Stimulated activated naive CD8-positive, alpha-beta T cell treated with anti-CD3 and anti-CD28 coated beads, Interleukin-15, amount 100 ng/mL, for 72 hours (primary cell): ENCODE results near the gene DYRK1A.

ENCODE experiments used
- ATAC-seq: fragments of 150-1000 bp; cut with Tn5 transposase; 2 replicates; pipeline ENCODE4 v1.10.0; 2021; ENCODE audit warnings: mild to moderate bottlenecking, moderate library complexity
- DNase-seq, 2 donors: peaks; one replicate each; pipeline ENCODE4 v3.0.0; 2021 to 2022
- H3K27ac Mint-ChIP-seq, 2 donors: one replicate each; pipeline ENCODE4 v1.8.0; 2022; ENCODE audit warnings: mild to moderate bottlenecking in 2 of 2, mixed read lengths in 2 of 2, moderate library complexity in 2 of 2
- H3K27me3 Mint-ChIP-seq: one replicate; pipeline ENCODE4 v1.8.0; 2022; ENCODE audit warnings: mixed read lengths
- H3K4me1 Mint-ChIP-seq: one replicate; pipeline ENCODE4 v1.8.0; 2022; ENCODE audit warnings: mild to moderate bottlenecking, mixed read lengths
- H3K4me3 Mint-ChIP-seq, 2 donors: one replicate each; pipeline ENCODE4 v1.8.0; 2022; ENCODE audit warnings: mild to moderate bottlenecking in 2 of 2, mixed read lengths in 2 of 2, moderate library complexity in 1 of 2
- H3K9me3 Mint-ChIP-seq, 2 donors: one replicate each; pipeline ENCODE4 v1.8.0; 2022; ENCODE audit warnings: mixed read lengths in 2 of 2

DYRK1A gene

DNA sequence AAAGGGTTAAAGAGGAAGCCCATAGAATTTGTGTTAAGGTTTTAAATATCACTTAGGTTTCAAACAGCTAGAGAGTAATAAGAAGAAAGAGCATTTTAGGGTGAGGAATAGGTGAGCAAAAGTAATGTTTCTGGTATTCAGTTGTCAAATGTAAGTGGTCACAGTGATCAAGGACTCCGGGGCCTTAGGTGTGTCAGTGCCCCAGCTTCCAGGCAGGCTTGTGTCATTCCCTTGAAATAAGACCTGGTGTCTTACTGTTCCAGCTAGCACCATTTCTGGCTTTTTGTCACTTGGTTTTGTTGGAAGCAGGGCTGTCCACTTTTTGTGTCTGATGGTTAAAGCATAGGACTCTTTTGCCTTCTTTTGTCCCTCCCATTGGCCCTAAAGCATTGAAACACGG, 69.6 kb downstream of the DYRK1A start:
- Mint-ChIP-seq H3K27ac (no peak overlapping the region), H3K27me3 (no peaks in the 10 kb centered on the region), H3K9me3 (no peaks in the 10 kb centered on the region), H3K4me3 (no peak overlapping the region), H3K4me1 (peaks cover 46% of the 10 kb centered on the region)
- no peak for ATAC-seq
- DNase-seq: no peak

DNA sequence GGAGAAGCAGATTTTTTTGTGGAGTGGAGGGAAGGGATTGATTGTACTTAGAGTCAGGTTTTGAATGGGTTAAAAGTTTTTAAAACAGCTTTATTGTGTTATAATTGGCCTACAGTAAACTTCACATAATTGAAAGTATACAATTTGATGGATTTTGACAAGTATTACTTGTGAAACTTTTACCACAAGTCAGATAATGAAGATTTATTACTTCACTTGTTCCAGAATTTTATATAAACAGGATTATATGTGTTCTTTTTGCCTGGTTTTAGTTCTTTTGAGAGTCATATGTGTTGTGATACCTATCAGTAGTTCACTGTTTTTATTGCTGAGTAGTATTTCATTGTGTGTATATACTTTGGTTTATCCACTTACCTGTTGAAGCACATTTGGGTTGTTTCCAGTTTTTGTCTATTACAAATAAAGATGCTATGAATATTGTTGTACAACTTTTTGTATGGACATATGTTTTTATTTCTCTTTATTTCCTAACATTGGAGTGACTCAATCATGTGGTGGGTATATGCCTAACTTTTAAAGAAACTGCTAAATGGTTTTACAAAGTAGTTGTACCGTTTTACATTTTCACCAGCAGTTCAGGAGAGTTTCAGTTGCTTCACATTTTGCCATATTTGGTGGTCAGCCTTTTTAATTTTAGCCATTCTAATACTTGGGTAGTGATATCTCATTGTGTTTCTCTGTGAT, 71.0 kb downstream of the DYRK1A start:
- no peak for ATAC-seq
- Mint-ChIP-seq H3K27ac (no peak overlapping the region), H3K4me1 (peaks cover 48% of the 10 kb centered on the region), H3K4me3 (no peak overlapping the region), H3K9me3 (no peaks in the 10 kb centered on the region), H3K27me3 (no peaks in the 10 kb centered on the region)
- DNase-seq: no peak

DNA sequence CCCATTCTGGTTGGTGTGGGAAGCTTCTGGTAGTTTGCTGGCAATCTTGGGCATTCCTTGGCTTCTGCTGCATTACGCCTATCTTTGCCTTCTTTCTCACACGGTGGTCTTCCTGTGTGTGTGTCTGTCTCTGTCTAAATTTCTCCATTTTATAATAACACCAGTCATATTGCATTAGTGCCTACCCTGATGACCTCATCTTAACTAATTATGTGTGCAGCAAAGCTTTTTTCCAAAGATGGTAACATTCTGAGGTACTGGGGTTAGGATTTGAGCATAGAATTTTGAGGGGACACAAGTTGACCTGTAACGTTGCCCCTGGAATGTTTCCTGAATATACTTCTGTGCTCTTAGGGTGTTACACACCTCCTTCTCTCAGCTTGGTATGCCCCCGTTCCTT, 77.1 kb downstream of the DYRK1A start:
- H3K27me3 Mint-ChIP-seq: no peaks in the 10 kb centered on the region
- H3K27ac Mint-ChIP-seq: no peak overlapping the region
- H3K9me3 Mint-ChIP-seq: no peaks in the 10 kb centered on the region
- ATAC-seq (no peak), DNase-seq (no peak)
- H3K4me3 Mint-ChIP-seq: no peak overlapping the region
- peaks cover 84% of the 10 kb centered on the region for H3K4me1 Mint-ChIP-seq

DNA sequence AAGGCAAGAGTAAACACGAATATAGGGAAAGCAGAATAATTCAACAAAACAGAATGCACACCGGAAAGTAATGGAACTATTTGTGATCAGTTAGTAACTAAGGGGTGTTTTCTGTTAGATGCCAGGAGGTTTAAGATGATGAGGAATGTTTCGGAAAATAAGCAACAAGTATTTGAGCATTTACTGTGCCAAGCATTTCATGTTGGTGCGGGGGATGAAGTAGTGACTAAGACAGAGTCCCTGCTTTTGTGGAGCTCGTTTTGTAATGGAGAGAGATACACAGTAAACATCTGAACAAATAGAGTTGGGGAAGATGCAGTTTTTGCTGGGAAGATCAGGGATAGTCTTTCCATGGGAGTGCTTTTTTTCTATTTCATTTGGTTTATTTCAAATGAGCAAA, 78.7 kb downstream of the DYRK1A start:
- Mint-ChIP-seq H3K4me3 (no peak overlapping the region), H3K27me3 (no peaks in the 10 kb centered on the region), H3K9me3 (no peaks in the 10 kb centered on the region), H3K27ac (no peak overlapping the region), H3K4me1 (peaks cover 84% of the 10 kb centered on the region)
- ATAC-seq (no peak), DNase-seq (no peak)

DNA sequence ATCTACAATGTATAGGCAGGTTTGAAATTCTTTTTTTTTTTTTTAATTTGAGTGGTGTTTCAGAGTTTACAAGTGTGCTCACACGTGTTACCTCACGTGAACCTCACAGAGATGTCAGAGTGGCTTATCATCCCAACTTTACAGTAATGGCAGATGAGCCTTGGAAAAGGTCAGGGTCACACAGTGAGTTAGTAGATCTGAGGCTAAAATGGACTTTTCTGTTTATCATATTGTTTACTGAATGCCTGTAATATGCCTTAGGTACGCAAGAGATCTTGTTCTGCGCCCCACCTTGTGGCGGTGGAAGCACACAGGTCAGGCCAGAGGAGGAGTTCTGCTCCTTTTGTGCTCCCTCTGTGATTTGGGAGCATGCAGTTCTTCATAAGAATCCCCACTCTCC, 80.0 kb downstream of the DYRK1A start:
- no peak overlapping the region for H3K4me3 Mint-ChIP-seq
- DNase-seq: no peak
- no peaks in the 10 kb centered on the region for H3K9me3 Mint-ChIP-seq
- no peak overlapping the region for H3K27ac Mint-ChIP-seq
- ATAC-seq: no peak
- H3K27me3 Mint-ChIP-seq: no peaks in the 10 kb centered on the region
- H3K4me1 Mint-ChIP-seq: peaks cover 81% of the 10 kb centered on the region

DNA sequence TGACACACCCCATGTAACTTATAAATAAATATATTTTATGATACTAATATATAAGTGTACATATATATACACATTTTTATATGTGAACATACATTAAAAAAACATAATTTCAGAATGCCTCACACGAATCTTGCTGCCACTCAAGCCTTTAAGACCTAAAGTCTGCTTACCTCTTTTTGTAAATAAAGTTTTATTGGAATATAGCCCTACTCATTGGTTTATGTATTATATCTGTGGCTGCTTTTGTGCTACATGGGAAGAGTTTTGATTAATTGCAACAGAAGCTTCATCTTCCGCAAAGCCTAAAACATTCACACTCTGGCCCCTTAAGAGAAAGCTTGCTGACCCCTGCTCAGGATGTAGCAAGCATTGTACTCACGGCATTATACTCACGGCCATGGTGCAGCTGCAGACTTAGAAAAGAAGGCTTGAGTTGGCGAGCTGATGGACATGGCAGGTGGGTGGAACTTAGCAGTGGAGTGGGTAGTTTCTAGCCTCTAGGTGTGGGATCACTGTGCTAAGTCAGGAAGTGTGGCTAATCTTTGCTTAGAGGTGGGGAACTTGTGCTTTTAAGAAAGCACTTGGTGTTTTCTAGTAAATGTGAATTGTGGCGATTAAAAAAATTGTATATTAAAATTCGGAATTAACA, 80.8 kb downstream of the DYRK1A start:
- Mint-ChIP-seq H3K4me1 (peaks cover 81% of the 10 kb centered on the region), H3K9me3 (no peaks in the 10 kb centered on the region), H3K4me3 (no peak overlapping the region), H3K27me3 (no peaks in the 10 kb centered on the region), H3K27ac (no peak overlapping the region)
- ATAC-seq (peak; percentile 58), DNase-seq (no peak)

DNA sequence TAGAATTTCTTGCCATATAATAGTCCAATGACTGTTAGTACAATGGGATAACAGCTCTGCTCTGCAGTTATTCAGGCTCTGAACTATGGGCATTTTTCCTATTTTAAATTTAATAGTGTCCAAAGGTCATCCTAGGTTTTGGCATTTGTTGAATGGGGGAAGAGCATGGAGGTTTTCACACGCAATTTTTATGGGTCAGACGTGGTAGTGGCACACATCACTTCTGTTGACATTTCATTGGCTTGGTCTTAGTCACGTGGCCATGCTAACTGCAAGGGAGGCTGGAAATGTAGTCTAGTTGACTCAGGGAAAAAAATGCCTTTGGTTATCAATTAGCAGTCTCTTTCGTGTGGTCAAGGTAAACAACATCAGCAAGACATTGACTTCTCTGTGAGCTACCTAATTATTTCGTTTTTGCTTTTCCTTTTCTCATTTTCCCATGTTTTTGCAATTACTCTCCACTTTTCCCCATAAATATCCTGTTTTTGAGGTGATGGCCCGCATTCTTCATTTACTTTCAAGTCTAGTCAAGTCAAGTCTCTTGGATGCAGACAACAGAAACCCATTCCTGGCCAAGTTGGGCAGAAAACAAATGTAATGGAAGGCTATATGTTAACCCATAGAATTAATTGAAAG, 82.8 kb downstream of the DYRK1A start:
- H3K4me1 Mint-ChIP-seq: peaks cover 76% of the 10 kb centered on the region
- ATAC-seq (no peak), DNase-seq (no peak)
- H3K27ac Mint-ChIP-seq: peak overlapping the region in 1 of 2 donors; percentile 78
- no peaks in the 10 kb centered on the region for H3K27me3 Mint-ChIP-seq
- no peak overlapping the region for H3K4me3 Mint-ChIP-seq
- no peaks in the 10 kb centered on the region for H3K9me3 Mint-ChIP-seq

DNA sequence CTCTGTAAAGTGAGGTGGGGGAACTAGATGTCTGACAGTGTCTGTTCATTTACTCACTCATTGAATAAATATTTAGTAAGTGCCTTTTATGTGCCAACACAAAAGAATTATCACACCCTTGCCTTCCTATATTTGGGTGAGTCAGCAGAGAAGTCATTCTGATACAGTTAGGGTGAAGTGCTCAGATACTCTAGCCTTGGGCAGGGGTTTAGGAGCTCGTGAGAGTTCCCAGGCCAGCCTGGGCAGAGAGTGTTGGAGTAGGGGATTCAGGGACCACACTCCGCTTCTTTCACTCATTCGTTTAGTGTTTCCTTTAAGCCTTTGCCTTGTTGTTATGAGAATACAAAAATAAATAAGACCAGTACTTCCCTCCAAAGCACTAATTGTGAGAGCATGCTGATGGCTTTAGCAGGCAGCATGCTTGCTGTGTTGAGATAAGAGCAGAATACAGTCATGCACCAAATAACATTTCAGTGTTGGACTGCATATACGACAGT, 83.9 kb downstream of the DYRK1A start:
- Mint-ChIP-seq H3K27me3 (no peaks in the 10 kb centered on the region), H3K27ac (peak overlapping the region in 1 of 2 donors; percentile 69), H3K4me1 (peaks cover 76% of the 10 kb centered on the region), H3K4me3 (no peak overlapping the region), H3K9me3 (no peaks in the 10 kb centered on the region)
- DNase-seq: no peak
- ATAC-seq: peak; percentile 74

DNA sequence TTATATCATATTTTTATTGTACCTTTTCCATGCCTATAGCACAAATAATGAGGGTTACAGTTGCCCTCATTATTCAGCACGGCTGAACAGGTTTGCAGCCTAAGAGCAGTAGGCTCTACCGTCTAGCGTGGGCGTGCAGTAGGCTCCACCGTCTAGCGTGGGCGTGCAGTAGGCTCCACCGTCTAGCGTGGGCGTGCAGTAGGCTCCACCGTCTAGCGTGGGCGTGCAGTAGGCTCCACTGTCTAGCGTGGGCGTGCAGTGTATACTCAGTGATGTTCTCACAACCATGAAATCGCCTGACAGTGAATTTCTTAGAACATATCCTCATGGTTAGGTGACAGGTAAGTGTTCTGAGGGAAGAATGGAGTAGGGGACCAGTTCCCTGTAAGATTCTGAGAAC, 84.9 kb downstream of the DYRK1A start:
- ATAC-seq (no peak), DNase-seq (no peak)
- no peaks in the 10 kb centered on the region for H3K9me3 Mint-ChIP-seq
- peaks cover 80% of the 10 kb centered on the region for H3K4me1 Mint-ChIP-seq
- H3K27ac Mint-ChIP-seq: no peak overlapping the region
- no peaks in the 10 kb centered on the region for H3K27me3 Mint-ChIP-seq
- no peak overlapping the region for H3K4me3 Mint-ChIP-seq

DNA sequence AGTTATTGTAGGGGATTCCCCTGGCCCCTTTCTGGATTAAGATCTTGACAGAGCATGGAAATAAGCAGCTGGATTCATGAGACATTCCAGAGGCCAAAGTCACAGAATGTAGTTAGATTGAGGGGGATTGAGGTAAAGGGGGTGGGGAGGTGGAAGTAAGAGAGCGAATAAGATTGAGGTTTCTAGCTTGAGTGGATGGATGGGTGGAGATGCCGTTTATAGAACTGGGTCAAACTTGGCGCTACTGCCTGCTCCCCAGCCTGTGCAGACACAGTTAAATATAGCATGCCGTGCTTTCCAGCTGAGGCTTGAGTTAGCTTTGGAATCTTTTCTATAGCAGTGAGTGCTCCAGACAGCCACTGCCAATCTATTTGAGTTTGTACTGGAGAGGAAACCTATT, 85.7 kb downstream of the DYRK1A start:
- H3K4me1 Mint-ChIP-seq: peaks cover 80% of the 10 kb centered on the region
- no peaks in the 10 kb centered on the region for H3K27me3 Mint-ChIP-seq
- no peak overlapping the region for H3K4me3 Mint-ChIP-seq
- no peaks in the 10 kb centered on the region for H3K9me3 Mint-ChIP-seq
- H3K27ac Mint-ChIP-seq: no peak overlapping the region
- DNase-seq (no peak), ATAC-seq (no peak)

DNA sequence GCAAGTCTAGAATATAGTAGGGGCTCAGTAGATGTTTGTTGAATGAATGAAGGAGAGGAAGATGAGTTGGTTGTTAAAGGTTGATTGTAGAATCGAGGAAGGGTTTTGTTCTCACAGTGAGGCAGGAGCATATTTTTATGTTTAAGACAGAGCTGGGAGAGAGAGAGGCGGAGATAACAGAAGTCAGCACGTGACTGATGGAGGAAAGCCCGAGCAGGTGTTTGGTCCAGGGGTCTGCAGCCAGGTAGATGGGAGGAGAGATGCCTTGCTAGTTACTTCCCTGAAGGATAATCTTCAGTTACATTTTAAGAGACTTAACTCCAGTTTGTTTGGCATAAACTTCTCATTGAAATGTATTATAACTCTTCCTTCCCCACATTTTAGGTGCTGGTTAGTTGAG, 86.8 kb downstream of the DYRK1A start:
- Mint-ChIP-seq H3K4me1 (peaks cover 85% of the 10 kb centered on the region), H3K9me3 (no peaks in the 10 kb centered on the region), H3K27me3 (no peaks in the 10 kb centered on the region), H3K27ac (no peak overlapping the region), H3K4me3 (no peak overlapping the region)
- ATAC-seq (no peak), DNase-seq (no peak)

DNA sequence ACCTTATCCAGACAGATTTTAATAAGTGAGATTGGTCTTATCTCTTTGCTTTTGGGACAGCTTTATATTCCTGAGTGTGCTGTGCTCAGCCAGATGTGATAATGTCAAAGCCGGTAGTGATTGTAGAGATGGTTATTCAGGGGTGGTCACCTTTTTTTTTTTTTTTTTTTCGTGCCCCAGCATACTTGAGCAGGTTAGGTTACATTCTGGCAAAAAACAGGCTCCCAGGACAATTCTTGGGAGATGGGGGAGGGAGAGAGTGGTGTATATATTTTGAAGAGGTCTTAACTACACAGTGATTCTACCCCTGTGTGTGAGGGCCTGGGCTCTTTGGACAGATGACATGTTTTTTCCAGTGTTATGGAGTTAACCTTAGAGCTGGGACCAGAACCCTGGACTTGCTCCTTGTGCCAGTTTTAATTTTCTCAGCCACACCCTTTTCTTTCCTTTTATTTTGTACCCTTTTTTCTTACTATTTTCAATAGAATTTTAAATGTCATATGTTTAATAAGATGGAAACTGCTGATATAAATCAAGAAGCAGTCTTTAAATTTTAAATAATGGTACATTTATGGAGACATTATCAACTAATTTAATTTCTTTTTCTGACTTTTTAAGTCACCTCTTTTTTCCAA, 88.4 kb downstream of the DYRK1A start:
- peak overlapping the region in 1 of 2 donors; percentile 13 for H3K4me3 Mint-ChIP-seq
- H3K4me1 Mint-ChIP-seq: peaks cover 91% of the 10 kb centered on the region
- DNase-seq (no peak), ATAC-seq (no peak)
- no peaks in the 10 kb centered on the region for H3K27me3 Mint-ChIP-seq
- H3K27ac Mint-ChIP-seq: peak overlapping the region; percentile 16 to 31
- H3K9me3 Mint-ChIP-seq: no peaks in the 10 kb centered on the region

DNA sequence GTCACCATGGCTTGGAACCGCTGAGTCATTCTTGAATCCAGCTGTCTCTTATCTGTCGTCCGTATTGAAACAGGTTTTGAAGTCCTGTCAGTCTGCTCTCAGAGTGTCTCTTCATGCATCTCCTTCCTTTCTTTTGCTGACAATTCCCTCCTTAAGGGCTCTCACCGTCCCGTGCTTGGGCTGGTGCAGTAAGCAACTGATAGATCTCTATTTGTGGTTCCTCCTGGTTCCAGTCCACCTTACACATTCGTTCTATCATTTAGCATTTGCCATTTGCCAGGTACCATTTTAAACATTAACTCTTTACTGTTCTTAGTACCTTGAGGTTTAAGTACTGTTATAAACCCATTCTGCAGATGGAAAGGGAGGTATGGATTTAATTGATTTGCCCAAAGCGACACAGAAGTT, 88.9 kb downstream of the DYRK1A start:
- DNase-seq (no peak), ATAC-seq (no peak)
- Mint-ChIP-seq H3K27me3 (no peaks in the 10 kb centered on the region), H3K4me3 (no peak overlapping the region), H3K4me1 (peaks cover 90% of the 10 kb centered on the region), H3K27ac (no peak overlapping the region), H3K9me3 (no peaks in the 10 kb centered on the region)

DNA sequence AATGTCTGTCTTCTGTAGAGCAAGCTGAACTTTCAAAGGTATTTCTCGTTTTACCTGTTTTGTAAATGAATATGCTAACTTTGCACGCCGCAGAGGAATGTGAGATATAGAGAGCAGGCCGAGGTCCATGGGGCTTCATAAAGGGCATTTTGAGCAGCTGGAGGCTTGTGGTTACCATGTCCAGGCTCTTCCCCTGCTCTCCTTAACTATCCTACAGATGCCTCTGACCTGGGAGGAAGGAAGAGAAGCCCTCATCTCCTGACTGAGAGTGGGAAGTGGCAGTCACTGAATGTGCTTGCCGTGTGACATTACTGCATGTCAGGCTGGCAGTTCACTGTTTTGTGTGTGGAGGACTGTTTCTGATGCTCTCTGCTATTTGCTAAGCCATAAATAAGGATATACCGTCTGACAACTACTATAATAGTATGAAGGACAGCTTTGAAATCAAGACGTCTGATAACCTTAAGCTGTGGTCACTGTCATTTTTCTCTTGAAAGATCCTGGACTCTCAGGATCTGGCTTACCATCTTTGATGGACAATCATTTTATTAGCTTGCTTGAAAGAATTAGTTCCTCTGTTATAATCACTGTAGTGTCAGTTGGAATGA, 92.2 kb downstream of the DYRK1A start:
- ATAC-seq (no peak), DNase-seq (no peak)
- Mint-ChIP-seq H3K4me3 (peak overlapping the region in 1 of 2 donors; percentile 50), H3K9me3 (no peaks in the 10 kb centered on the region), H3K27me3 (no peaks in the 10 kb centered on the region), H3K27ac (no peak overlapping the region), H3K4me1 (peaks cover 92% of the 10 kb centered on the region)

DNA sequence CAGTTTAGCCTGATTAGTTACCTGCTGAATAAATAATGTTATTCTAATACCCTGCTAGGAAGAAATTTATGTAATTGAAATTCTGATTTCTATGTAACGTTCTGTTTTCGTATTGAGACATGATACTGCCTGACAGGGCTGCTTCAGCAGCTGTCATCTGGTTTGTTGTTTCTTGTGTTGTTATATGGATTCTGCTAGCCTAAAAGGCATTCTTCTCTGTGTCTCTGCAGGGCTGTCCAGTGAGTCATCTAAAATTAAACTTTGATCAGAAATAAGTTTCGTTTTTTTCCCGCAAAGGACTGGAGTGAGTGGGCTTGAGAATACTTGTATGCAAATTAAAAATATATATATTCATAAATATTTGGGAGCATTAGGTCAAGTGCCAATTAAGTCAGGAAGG, 93.0 kb downstream of the DYRK1A start:
- Mint-ChIP-seq H3K4me3 (no peak overlapping the region), H3K27me3 (no peaks in the 10 kb centered on the region), H3K4me1 (peaks cover 91% of the 10 kb centered on the region), H3K27ac (no peak overlapping the region), H3K9me3 (no peaks in the 10 kb centered on the region)
- ATAC-seq: no peak
- DNase-seq: no peak
